ENCODE measurements around the gene CHRNA4. TPM values are rescaled to one million over a fixed set of nuclear protein-coding genes. Genes with fewer than 3 reads are reported as not detected.

The CHRNA4 gene
- total RNA-seq, 1 donor from 2014 or later = 0.38 TPM

DNA sequence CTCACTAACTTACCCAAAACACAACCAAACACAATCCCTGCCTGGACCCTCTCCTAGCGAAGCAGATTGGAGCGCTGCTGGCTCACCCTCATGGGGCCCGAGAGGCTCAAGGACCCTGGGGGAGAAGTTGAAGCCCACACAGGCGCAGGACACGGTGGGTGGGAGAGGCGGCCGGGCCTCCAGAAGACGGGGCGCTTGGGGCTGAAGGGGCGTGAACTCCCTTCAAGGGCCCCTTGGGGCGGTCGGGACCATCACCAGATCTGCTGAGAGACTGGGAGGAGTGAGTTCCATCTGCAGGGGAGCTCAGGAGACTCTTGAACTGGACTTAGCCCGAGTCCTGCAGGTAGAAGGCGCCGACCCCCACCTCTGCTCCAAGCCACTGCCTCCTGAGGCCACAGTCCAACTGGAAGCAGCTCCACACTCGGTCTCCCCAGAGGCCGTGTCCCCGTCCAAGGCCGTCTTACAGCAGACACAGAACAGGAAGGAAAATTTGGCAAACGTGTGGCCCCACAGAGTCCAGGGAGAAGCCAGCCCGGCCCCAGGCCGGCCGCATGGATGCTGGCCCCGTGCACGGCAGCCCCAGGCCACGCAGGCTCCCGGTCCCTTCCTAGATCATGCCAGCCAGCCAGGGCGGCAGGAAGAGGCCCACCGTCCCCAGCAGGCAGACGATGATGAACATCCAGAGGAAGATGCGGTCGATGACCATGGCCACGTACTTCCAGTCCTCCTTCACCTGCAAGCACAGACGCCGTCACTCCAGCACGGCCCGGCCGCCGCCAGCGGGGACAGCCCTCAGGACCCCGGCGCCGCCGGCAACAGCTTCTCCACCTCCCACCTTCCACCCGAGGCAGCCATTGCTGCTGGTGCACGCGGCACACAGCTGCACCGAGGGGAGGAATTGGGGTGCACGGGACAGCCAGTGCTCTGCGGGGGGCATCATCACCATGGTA lies 14.7 kb downstream of the CHRNA4 start:
- Histone ChIP-seq H3K4me1 (peaks cover 29% of the 10 kb centered on the region), H3K27me3 (ENCODE audit: low read depth) (peaks cover 41% of the 10 kb centered on the region), H3K36me3 (no peaks in the 10 kb centered on the region), H3K27ac (replicated peaks) (no peak overlapping the region), H3K9me3 (replicated peaks) (no peaks in the 10 kb centered on the region), H3K4me3 (no peak overlapping the region)
- no peak for DNase-seq
- TF ChIP-seq, protein P1, sequence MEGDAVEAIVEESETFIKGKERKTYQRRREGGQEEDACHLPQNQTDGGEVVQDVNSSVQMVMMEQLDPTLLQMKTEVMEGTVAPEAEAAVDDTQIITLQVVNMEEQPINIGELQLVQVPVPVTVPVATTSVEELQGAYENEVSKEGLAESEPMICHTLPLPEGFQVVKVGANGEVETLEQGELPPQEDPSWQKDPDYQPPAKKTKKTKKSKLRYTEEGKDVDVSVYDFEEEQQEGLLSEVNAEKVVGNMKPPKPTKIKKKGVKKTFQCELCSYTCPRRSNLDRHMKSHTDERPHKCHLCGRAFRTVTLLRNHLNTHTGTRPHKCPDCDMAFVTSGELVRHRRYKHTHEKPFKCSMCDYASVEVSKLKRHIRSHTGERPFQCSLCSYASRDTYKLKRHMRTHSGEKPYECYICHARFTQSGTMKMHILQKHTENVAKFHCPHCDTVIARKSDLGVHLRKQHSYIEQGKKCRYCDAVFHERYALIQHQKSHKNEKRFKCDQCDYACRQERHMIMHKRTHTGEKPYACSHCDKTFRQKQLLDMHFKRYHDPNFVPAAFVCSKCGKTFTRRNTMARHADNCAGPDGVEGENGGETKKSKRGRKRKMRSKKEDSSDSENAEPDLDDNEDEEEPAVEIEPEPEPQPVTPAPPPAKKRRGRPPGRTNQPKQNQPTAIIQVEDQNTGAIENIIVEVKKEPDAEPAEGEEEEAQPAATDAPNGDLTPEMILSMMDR (IDR thresholded peaks at IDR 0.05; ENCODE audit: borderline replicate concordance) = no peak
- intact Hi-C loops (cut with micrococcal nuclease) = no loop called here

DNA sequence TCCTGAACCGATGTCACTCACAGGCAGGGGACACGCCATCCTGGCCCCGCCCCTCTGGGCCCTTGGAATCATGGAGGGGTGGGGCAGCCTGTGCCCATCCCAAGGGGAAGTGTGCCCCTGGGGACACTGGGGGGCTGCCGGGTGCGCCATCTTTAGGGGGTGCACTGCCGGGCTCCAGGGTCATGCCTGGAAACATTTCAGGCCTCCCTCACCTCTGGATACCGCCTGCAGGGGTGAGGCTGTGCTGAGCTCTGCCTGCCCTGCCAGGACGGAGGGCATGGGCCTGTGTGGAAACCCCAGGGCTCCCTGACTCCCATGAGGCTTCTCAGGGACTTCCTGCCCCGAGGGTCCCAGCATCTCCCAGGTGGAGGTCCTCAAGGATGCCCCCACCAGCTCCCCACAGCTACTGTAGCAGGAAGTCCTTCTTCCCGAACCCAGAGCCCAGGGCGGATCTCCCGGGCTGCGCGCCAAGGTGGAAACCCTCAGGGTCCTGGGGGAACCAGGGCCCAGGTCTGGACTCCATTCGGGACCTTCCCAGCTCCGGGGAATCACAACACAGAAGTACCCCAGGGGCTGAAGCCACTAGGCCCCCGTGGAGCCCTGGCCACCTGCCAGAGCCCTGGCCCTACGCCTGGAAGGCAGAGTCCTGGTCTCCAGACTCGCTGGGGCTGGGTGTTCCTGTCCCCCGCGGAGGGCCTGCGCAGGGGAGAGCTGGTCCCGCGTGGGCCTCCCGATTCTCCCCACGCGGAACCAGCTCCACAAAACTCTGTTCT lies 15.6 kb downstream of the CHRNA4 start:
- H3K9me3 ChIP-seq (replicated peaks) = no peaks in the 10 kb centered on the region
- TF ChIP-seq, protein P1 (IDR thresholded peaks at IDR 0.05; ENCODE audit: borderline replicate concordance) = no peak
- peaks cover 41% of the 10 kb centered on the region for H3K27me3 ChIP-seq (ENCODE audit: low read depth)
- DNase-seq = peak; percentile 67
- peaks cover 29% of the 10 kb centered on the region for H3K4me1 ChIP-seq
- H3K4me3 ChIP-seq = no peak overlapping the region
- intact Hi-C loops (cut with micrococcal nuclease) = no loop called here
- H3K27ac ChIP-seq (replicated peaks) = no peak overlapping the region
- no peaks in the 10 kb centered on the region for H3K36me3 ChIP-seq

DNA sequence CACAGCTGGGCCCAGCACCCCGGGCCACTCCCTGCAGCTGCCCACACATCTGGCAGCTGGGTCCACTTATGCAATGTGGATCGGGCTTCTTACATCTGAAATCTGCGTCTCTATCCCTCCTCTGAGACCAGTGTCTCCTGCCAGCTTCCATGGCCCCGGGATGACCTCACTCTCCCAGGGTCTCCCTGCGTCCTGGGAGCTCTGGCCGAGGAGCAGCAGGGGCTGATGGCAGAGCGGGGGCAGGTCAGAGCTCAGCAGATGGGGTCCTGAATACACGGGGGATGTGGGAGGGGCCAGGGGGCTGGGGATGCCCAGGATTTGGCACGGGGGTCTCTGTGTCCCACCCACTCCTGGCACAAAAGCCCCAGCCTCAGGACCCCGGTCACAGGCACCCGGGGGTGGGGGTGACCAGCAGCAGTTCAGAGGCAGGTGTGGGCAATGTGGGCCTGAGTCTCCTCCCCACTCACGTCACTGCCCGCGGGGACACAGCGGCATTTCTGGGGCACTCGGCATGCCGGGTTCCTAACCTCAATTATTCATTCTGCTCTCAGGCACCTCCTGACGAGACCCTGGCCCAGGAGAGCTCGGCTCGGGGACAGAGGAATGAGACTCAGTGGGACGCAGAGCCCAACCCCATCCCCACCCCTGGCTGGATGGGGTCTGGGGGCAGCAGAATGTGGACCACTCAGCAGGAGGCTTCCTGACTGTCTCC lies 16.4 kb downstream of the CHRNA4 start:
- Histone ChIP-seq H3K27me3 (ENCODE audit: low read depth) (peaks cover 41% of the 10 kb centered on the region), H3K9me3 (replicated peaks) (peaks cover 5% of the 10 kb centered on the region), H3K4me3 (peak overlapping the region; percentile 14), H3K4me1 (peaks cover 29% of the 10 kb centered on the region), H3K36me3 (no peaks in the 10 kb centered on the region), H3K27ac (replicated peaks) (no peak overlapping the region)
- intact Hi-C loops (cut with micrococcal nuclease) = no loop called here
- peak; percentile 67 for DNase-seq
- TF ChIP-seq, protein P1 (IDR thresholded peaks at IDR 0.05; ENCODE audit: borderline replicate concordance) = no peak

DNA sequence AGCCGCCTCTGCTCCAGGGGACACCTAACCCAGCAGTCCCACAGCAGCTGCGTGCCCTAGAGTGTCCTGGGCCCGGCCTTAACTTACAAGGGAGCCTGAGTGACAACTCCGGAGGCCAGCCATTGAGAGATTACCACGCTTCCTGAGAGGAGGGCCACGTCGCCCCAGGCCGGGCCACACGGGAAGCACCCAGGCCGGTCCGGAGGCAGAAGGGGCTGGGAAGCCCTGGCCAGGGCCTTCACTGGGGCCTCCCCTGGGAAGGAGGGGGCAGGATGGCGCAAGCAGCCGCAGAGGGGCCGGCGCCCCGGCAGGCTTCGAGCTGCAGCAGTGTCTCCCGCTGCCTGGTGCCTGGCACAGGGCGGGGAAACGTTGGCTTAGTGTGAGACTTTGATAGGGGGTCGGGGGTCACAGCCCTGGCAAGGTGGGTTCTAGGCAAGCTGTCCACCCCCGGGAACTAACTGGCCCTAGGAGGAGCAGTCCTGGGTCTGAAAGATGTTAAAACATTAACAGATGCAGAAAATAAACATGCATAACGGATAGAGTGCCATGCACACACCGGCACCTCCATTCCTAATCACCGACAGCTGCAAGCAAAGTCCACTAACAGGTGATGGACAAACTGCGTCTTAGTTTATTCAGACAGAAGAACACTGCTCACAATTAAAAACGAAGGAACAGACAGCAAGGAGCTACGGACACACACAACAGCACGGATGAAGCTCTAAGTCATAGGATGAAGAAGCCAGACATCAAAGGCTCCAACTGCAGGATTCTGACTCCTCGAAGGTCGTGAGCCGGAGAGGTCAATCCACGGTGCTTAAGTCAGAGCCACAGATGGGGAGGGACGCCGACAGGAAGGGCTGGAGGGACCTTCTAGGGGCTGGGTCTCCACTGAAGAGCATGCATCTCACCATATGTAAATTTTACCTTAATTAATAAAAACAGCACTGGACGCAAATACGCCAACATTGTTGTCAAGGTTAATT lies 17.4 kb downstream of the CHRNA4 start:
- H3K4me1 ChIP-seq = peaks cover 29% of the 10 kb centered on the region
- peaks cover 46% of the 10 kb centered on the region for H3K27me3 ChIP-seq (ENCODE audit: low read depth)
- peaks cover 5% of the 10 kb centered on the region for H3K9me3 ChIP-seq (replicated peaks)
- no peak overlapping the region for H3K27ac ChIP-seq (replicated peaks)
- no peak for DNase-seq
- intact Hi-C loops (cut with micrococcal nuclease) = no loop called here
- H3K4me3 ChIP-seq = no peak overlapping the region
- TF ChIP-seq, protein P1 (IDR thresholded peaks at IDR 0.05; ENCODE audit: borderline replicate concordance) = no peak
- no peaks in the 10 kb centered on the region for H3K36me3 ChIP-seq
